K562 (cell line): ENCODE results near the gene MYADM. TPM values are rescaled to one million over a fixed set of nuclear protein-coding genes. Genes with fewer than 3 reads are reported as not detected.

ENCODE experiments used
- ATAC-seq: fragments of 200-7000 bp; cut with Tn5 transposase; 3 replicates; pipeline ENCODE4 v1.9.1; 2020; ENCODE audit warnings: moderate library complexity
- BruUV-seq: library from RNA; stranded (reverse); fragments of 400-500 nt; replicated peaks from 2 replicates; lab custom pipeline; 2021; lab: Mats Ljungman, UMichigan
- CTCF ChIA-PET: fragments of 300-600 bp; formaldehyde crosslinking; extraction: SDS; loops from one replicate; lab custom pipeline; 2021; ENCODE audit warnings: low intra/inter-chr PET ratio; lab: Yijun Ruan, JAX
- POLR2A ChIA-PET: fragments of 300-600, 350-650 bp; sonication (Branson Sonifier 250); formaldehyde crosslinking; extraction: SDS; loops from one replicate; lab custom pipeline; 2021; ENCODE audit warnings: antibody characterized with exemption, inconsistent platforms; lab: Yijun Ruan, JAX
- DNase-seq, 4 experiments: peaks; one replicate each; pipeline versions ENCODE4 v3.0.0 to v3.0.0-alpha.2; 2011 to 2018; ENCODE audit warnings: low spot score in 3 of 4, mixed read lengths in 3 of 4; ENCODE audit errors: extremely low read depth in 1 of 4
- FAIRE-seq: peaks from 2 replicates; lab custom pipeline; 2011; peaks lifted over from hg19 to GRCh38; lab: Jason Lieb, UNC
- H2AFZ ChIP-seq: 2 replicates; pipeline ENCODE4 v1.6.0; 2011; ENCODE audit warnings: low read depth, low read length, control low read depth, inconsistent platforms
- H3K27ac ChIP-seq: fragments of 200-600 bp; 3 replicates; pipeline ENCODE4 v1.8.0; 2011; ENCODE audit warnings: low read depth, mild to moderate bottlenecking, control low read depth, inconsistent platforms, low read length, moderate library complexity, mixed read lengths; ENCODE audit errors: extremely low read depth
- H3K27me3 ChIP-seq, 2 experiments: fragments of 300-600 bp in 1 of 2; 2 replicates in 1 of 2; 3 replicates in 1 of 2; pipeline versions ENCODE4 v1.6.0 to v1.8.0; 2011; ENCODE audit warnings: inconsistent platforms in 2 of 2, low read length in 2 of 2, mild to moderate bottlenecking in 1 of 2, mixed read lengths in 1 of 2, moderate library complexity in 1 of 2; ENCODE audit not compliant: control insufficient read depth in 2 of 2, insufficient read depth in 2 of 2
- H3K36me3 ChIP-seq: fragments of 300-600 bp; 3 replicates; pipeline ENCODE4 v1.8.0; 2011; ENCODE audit warnings: mild to moderate bottlenecking, low read length, inconsistent platforms; ENCODE audit not compliant: control insufficient read depth, insufficient read depth
- H3K4me1 ChIP-seq, 2 experiments: fragments of 200-600 bp in 1 of 2; replicated peaks in 1 of 2; 2 replicates in 1 of 2; 3 replicates in 1 of 2; pipeline versions ENCODE4 v1.5.1 to v1.8.0; 2011; ENCODE audit warnings: inconsistent platforms in 2 of 2, low read length in 2 of 2, mild to moderate bottlenecking in 1 of 2, mixed read lengths in 1 of 2, moderate library complexity in 1 of 2; ENCODE audit not compliant: control insufficient read depth in 2 of 2, insufficient read depth in 2 of 2
- H3K4me2 ChIP-seq: 2 replicates; pipeline ENCODE4 v1.6.1; 2011; ENCODE audit warnings: low read length, control low read depth, inconsistent platforms, mixed read lengths; ENCODE audit not compliant: insufficient read depth
- H3K4me3 ChIP-seq: fragments of 200-600 bp; sonication (generic), shearing (Covaris generic); 2 replicates; pipeline ENCODE4 v1.5.1; 2016; ENCODE audit warnings: control low read depth, inconsistent platforms
- H3K79me2 ChIP-seq: fragments of 200-600 bp; 3 replicates; pipeline ENCODE4 v1.8.0; 2011; ENCODE audit warnings: low read length, inconsistent platforms; ENCODE audit not compliant: control insufficient read depth, insufficient read depth
- H3K9ac ChIP-seq, 2 experiments: 2 replicates each; pipeline versions ENCODE4 v1.6.0 to v1.6.1; 2011; ENCODE audit warnings: low read depth in 2 of 2, low read length in 2 of 2, control low read depth in 1 of 2, inconsistent platforms in 1 of 2, mild to moderate bottlenecking in 1 of 2, mixed read lengths in 1 of 2; ENCODE audit not compliant: insufficient read depth in 1 of 2
- H3K9me1 ChIP-seq: one replicate; pipeline ENCODE4 v1.6.0; 2011; ENCODE audit warnings: inconsistent platforms, mild to moderate bottlenecking, low read length, moderate library complexity; ENCODE audit not compliant: control insufficient read depth, insufficient read depth
- H3K9me3 ChIP-seq: replicated peaks from 2 replicates; pipeline ENCODE4 v1.5.1; 2011; ENCODE audit warnings: low read depth, low read length, inconsistent platforms; ENCODE audit not compliant: control insufficient read depth, insufficient read depth
- H4K20me1 ChIP-seq: replicated peaks from 2 replicates; pipeline ENCODE4 v1.6.1; 2011; ENCODE audit warnings: low read length, inconsistent platforms, mixed read lengths; ENCODE audit not compliant: control insufficient read depth, insufficient read depth
- CEBPZ ChIP-seq: fragments of 150-350 bp; IDR thresholded peaks from 2 replicates; pipeline ENCODE4 v1.6.1; 2014; ENCODE audit warnings: low read depth, mild to moderate bottlenecking, low read length, borderline replicate concordance
- EHMT2 ChIP-seq: fragments of 450-650 bp; IDR thresholded peaks from 2 replicates; pipeline ENCODE4 v1.6.1; 2018; ENCODE audit warnings: antibody characterized with exemption
- FOSL1 ChIP-seq: fragments of 200-800 bp; sonication (Bioruptor generic); conservative IDR thresholded peaks from 2 replicates; pipeline ENCODE4 v1.6.1; 2016; ENCODE audit warnings: missing genetic modification characterization, missing compliant biosample characterization
- HNRNPL ChIP-seq: fragments of 200-400 bp; formaldehyde crosslinking; IDR thresholded peaks from 2 replicates; pipeline ENCODE4 v1.6.1; 2017; ENCODE audit warnings: low read depth, mild to moderate bottlenecking, low read length
- HNRNPUL1 ChIP-seq: fragments of 200-400 bp; formaldehyde crosslinking; IDR thresholded peaks from 2 replicates; pipeline ENCODE4 v1.6.1; 2017; ENCODE audit warnings: low read length
- MAFG ChIP-seq: fragments of 450-650 bp; conservative IDR thresholded peaks from 2 replicates; pipeline ENCODE4 v1.6.1; 2016; ENCODE audit warnings: missing genetic modification characterization, missing compliant biosample characterization
- MAZ ChIP-seq, 2 experiments: fragments of 450-650 bp in 1 of 2; sonication (generic) in 1 of 2; formaldehyde crosslinking; IDR thresholded peaks in 1 of 2; conservative IDR thresholded peaks in 1 of 2; 2 replicates each; pipeline versions ENCODE4 v1.4.0 to v1.5.0; 2020; ENCODE audit warnings: mild to moderate bottlenecking in 1 of 2, missing genetic modification reagents in 1 of 2
- MXI1 ChIP-seq: IDR thresholded peaks from 2 replicates; pipeline ENCODE4 v1.6.1; 2011; ENCODE audit warnings: low read depth, mild to moderate bottlenecking, improper control_type of control experiment, low read length
- RBM17 ChIP-seq: fragments of 200-400 bp; formaldehyde crosslinking; IDR thresholded peaks from 2 replicates; pipeline ENCODE4 v1.6.1; 2017; ENCODE audit warnings: low read depth, mild to moderate bottlenecking, low read length, borderline replicate concordance
- RCOR1 ChIP-seq, 2 experiments: IDR thresholded peaks; 2 replicates each; pipeline ENCODE4 v1.6.1; 2012; ENCODE audit warnings: low read depth in 2 of 2, low read length in 2 of 2, borderline replicate concordance in 1 of 2, improper control_type of control experiment in 1 of 2
- SMAD1 ChIP-seq: fragments of 150-350 bp; IDR thresholded peaks from 2 replicates; pipeline ENCODE4 v1.6.1; 2014; ENCODE audit warnings: low read length, low read depth; ENCODE audit not compliant: partially characterized antibody
- SP2 ChIP-seq: IDR thresholded peaks from 2 replicates; pipeline ENCODE4 v1.6.1; 2011; ENCODE audit warnings: mild to moderate bottlenecking, low read depth, low read length, moderate library complexity; ENCODE audit not compliant: poor library complexity, severe bottlenecking; ENCODE audit errors: extremely low read depth
- SRSF7 ChIP-seq: fragments of 200-400 bp; formaldehyde crosslinking; optimal IDR thresholded peaks from 2 replicates; pipeline ENCODE3; 2017; ENCODE audit warnings: mild to moderate bottlenecking, low read depth, low read length
- TBL1XR1 ChIP-seq, 2 experiments: IDR thresholded peaks; 2 replicates each; pipeline ENCODE4 v1.6.1; 2012; ENCODE audit warnings: improper control_type of control experiment in 2 of 2, low read length in 2 of 2, mild to moderate bottlenecking in 1 of 2
- ZC3H4 ChIP-seq: sonication (generic); formaldehyde crosslinking; IDR thresholded peaks from 2 replicates; pipeline ENCODE4 v1.9.0; 2021; ENCODE audit warnings: missing genetic modification reagents, borderline replicate concordance
- ZFP30 ChIP-seq: fragments of 250-450 bp; sonication (Bioruptor Pico); IDR thresholded peaks from 2 replicates; pipeline ENCODE4 v1.8.0; 2022; ENCODE audit warnings: moderate library complexity, mild to moderate bottlenecking, inconsistent platforms, borderline replicate concordance
- ZNF324 ChIP-seq: fragments of 250-450 bp; sonication (Bioruptor Pico); IDR thresholded peaks from 2 replicates; pipeline ENCODE4 v1.4.0; 2020; ENCODE audit warnings: mild to moderate bottlenecking
- WGBS: fragments of 100-300 bp; shearing (Covaris generic); methylation state at CpG from one replicate; pipeline ENCODE4 v1.1.6; 2016; ENCODE audit warnings: low coverage, mixed read lengths; ENCODE audit not compliant: insufficient coverage; ENCODE audit errors: missing lambda C conversion rate; 5-methylcytosine and 5-hydroxymethylcytosine counted together
- in situ Hi-C: fragments of 300-500 bp; cut with MboI; formaldehyde crosslinking; loops from 4 replicates; pipeline ENCODE4 v1.15.0; 2018; ENCODE audit warnings: inconsistent platforms, mixed read lengths
- intact Hi-C: fragments of 100-400 bp; cut with micrococcal nuclease; formaldehyde crosslinking; loops from 2 replicates; pipeline ENCODE4 v1.14.2; 2022
- polyA plus RNA-seq, 8 experiments: library from polyadenylated mRNA; depleted of rRNA in 4 of 8; stranded (reverse) in 5 of 8; unstranded in 3 of 8; fragments of >200 nt; fragmentation: Nextera tagmentation in 2 of 8; fragmentation: Illumina TruSeq in 1 of 8; extraction: Ambion mirVana in 2 of 8; extraction: Trizol in 1 of 8; gene quantifications; 2 replicates each; pipeline versions ENCODE4 v1.2.1 to v1.2.3, GENCODE V29; 2011 to 2014; ENCODE audit warnings: inconsistent platforms in 1 of 8, missing spikeins in 1 of 8
- total RNA-seq, 7 experiments: library from RNA; depleted of rRNA in 6 of 7; stranded (reverse); fragments of >200 nt in 6 of 7; fragmentation: Illumina TruSeq in 2 of 7; extraction: Trizol in 2 of 7; gene quantifications; 2 replicates each; pipeline versions ENCODE4 v1.2.1 to v1.2.3, GENCODE V29; 2011 to 2021; ENCODE audit warnings: low replicate concordance in 1 of 7

The MYADM gene
- total and polyA plus RNA-seq, 9 of the 15 experiments (the other 6 are each of a cell fraction or from before 2014, with no cell fraction given): 4.5 to 70.3 (median 14.4) TPM

GRCh38 chr19:53826876-53827275 is 40.8 kb upstream of the MYADM start:
- CTCF ChIA-PET: no interaction called here
- Histone ChIP-seq H2AFZ (no peak overlapping the region), H3K4me2 (no peak overlapping the region), H3K4me1 (no peaks in the 10 kb centered on the region; a peak in 1 of 5 replicates), H3K27ac (no peak overlapping the region), H3K9me1 (no peaks in the 10 kb centered on the region), H4K20me1 (no peaks in the 10 kb centered on the region), H3K79me2 (no peaks in the 10 kb centered on the region), H3K9ac (no peak overlapping the region), H3K36me3 (no peaks in the 10 kb centered on the region), H3K9me3 (no peaks in the 10 kb centered on the region), H3K4me3 (no peak overlapping the region), H3K27me3 (peaks cover 13 to 49% of the 10 kb centered on the region in 2 experiments; a peak in 4 of 5 replicates)
- no peak for ATAC-seq
- POLR2A ChIA-PET: interaction anchor here (1.1 kb wide), 1 partner anchor 8 kb away, joined by 3 read pairs; no protein-coding TSS in a partner anchor
- TF ChIP-seq ZNF324 (CRISPR knock-in tag) (no peak), MXI1 (no peak), RCOR1 (IDR thresholded peaks at IDR 0.05; ENCODE audit: borderline replicate concordance in 1 of 2, low read depth in 2 of 2, low read length in 2 of 2) (no peak), EHMT2 (no peak), CEBPZ (no peak), HNRNPL (no peak), MAZ (CRISPR knock-in tag; conservative IDR thresholded peaks at IDR 0.05 in 1 of 2, IDR thresholded peaks at IDR 0.05 in 1 of 2) (no peak), TBL1XR1 (IDR thresholded peaks at IDR 0.05; ENCODE audit: low read length in 2 of 2) (no peak), MAFG (tag) (no peak), SMAD1 (no peak), RBM17 (no peak), ZC3H4 (CRISPR knock-in tag) (no peak), ZFP30 (CRISPR knock-in tag) (no peak), FOSL1 (tag) (no peak), SRSF7 (no peak), HNRNPUL1 (no peak), SP2 (no peak)
- WGBS: 2% methylated on average over 5 of the region's 7 CpGs
- DNase-seq: no peak
- intact Hi-C loops: no loop called here
- in situ Hi-C loops: no loop called here
- no TSS peak for BruUV-seq
- FAIRE-seq: no peak
